Type B pancreatic cell (in vitro differentiated cells): ENCODE measurements around the gene OR51F2. TPM values are rescaled to one million over a fixed set of nuclear protein-coding genes. Genes with fewer than 3 reads are reported as not detected.

Experiments used
- DNase-seq: peaks from one replicate; pipeline ENCODE4 v3.0.0; 2021; ENCODE audit warnings: mixed read lengths; ENCODE audit not compliant: unreplicated experiment; ENCODE audit errors: extremely low spot score
- H3K27ac Mint-ChIP-seq: 2 replicates; pipeline ENCODE4 v1.8.0; 2021; ENCODE audit warnings: mild to moderate bottlenecking, mixed read lengths
- H3K27me3 Mint-ChIP-seq: 2 replicates; pipeline ENCODE4 v1.8.0; 2021; ENCODE audit warnings: mixed read lengths
- H3K36me3 Mint-ChIP-seq: 2 replicates; pipeline ENCODE4 v1.8.0; 2021; ENCODE audit warnings: mixed read lengths
- H3K4me1 Mint-ChIP-seq: one replicate; pipeline ENCODE4 v1.8.0; 2021; ENCODE audit warnings: mixed read lengths; ENCODE audit not compliant: unreplicated experiment
- H3K4me3 Mint-ChIP-seq: 2 replicates; pipeline ENCODE4 v1.8.0; 2021; ENCODE audit warnings: mild to moderate bottlenecking, mixed read lengths
- H3K9me3 Mint-ChIP-seq: 2 replicates; pipeline ENCODE4 v1.8.0; 2021; ENCODE audit warnings: mixed read lengths
- CTCF ChIP-seq: fragments of 200-600 bp; sonication (generic); conservative IDR thresholded peaks from 2 replicates; pipeline ENCODE4 v1.5.0; 2021; ENCODE audit warnings: antibody characterized with exemption, mild to moderate bottlenecking
- total RNA-seq: library from RNA; stranded (reverse); gene quantifications from 2 replicates; pipeline ENCODE4 v1.2.1, GENCODE V29; 2021; ENCODE audit warnings: low replicate concordance

Gene OR51F2
- total RNA-seq, 1 donor from 2014 or later = not detected

- Mint-ChIP-seq H3K9me3 (no peaks in the 10 kb centered on the region), H3K27me3 (no peaks in the 10 kb centered on the region), H3K4me1 (no peaks in the 10 kb centered on the region), H3K27ac (peak overlapping the region; percentile 8), H3K4me3 (no peak overlapping the region), H3K36me3 (no peaks in the 10 kb centered on the region)
- no peak for DNase-seq
- TF ChIP-seq CTCF = no peak
Measured at GRCh38 chr11:4808476-4808875, 12.6 kb upstream of the OR51F2 start.

- no peaks in the 10 kb centered on the region for H3K9me3 Mint-ChIP-seq
- no peaks in the 10 kb centered on the region for H3K27me3 Mint-ChIP-seq
- H3K36me3 Mint-ChIP-seq = no peaks in the 10 kb centered on the region
- TF ChIP-seq CTCF = no peak
- H3K27ac Mint-ChIP-seq = no peak overlapping the region
- DNase-seq = no peak
- H3K4me1 Mint-ChIP-seq = no peaks in the 10 kb centered on the region
- no peak overlapping the region for H3K4me3 Mint-ChIP-seq
Measured at GRCh38 chr11:4809246-4809645, 11.9 kb upstream of the OR51F2 start.

GRCh38 chr11:4825132-4825531 is 4.0 kb downstream of the OR51F2 start:
- Mint-ChIP-seq H3K27ac (no peak overlapping the region), H3K9me3 (no peaks in the 10 kb centered on the region), H3K4me3 (no peak overlapping the region), H3K4me1 (no peaks in the 10 kb centered on the region), H3K36me3 (no peaks in the 10 kb centered on the region), H3K27me3 (no peaks in the 10 kb centered on the region)
- no peak for DNase-seq
- TF ChIP-seq CTCF = no peak

- Mint-ChIP-seq H3K36me3 (no peaks in the 10 kb centered on the region), H3K27me3 (no peaks in the 10 kb centered on the region), H3K27ac (no peak overlapping the region), H3K4me3 (no peak overlapping the region), H3K4me1 (no peaks in the 10 kb centered on the region), H3K9me3 (no peaks in the 10 kb centered on the region)
- DNase-seq = no peak
- TF ChIP-seq CTCF = peak; percentile 28
Measured at GRCh38 chr11:4826425-4826824, 5.3 kb downstream of the OR51F2 start.

- Mint-ChIP-seq H3K36me3 (no peaks in the 10 kb centered on the region), H3K4me3 (no peak overlapping the region), H3K27ac (no peak overlapping the region), H3K4me1 (no peaks in the 10 kb centered on the region), H3K9me3 (no peaks in the 10 kb centered on the region), H3K27me3 (peaks cover 3% of the 10 kb centered on the region)
- no peak for DNase-seq
- no peak for TF ChIP-seq CTCF
Measured at GRCh38 chr11:4830346-4830745, 9.2 kb downstream of the OR51F2 start.

- no peak for TF ChIP-seq CTCF
- H3K9me3 Mint-ChIP-seq = no peaks in the 10 kb centered on the region
- H3K27me3 Mint-ChIP-seq = peaks cover 4% of the 10 kb centered on the region
- H3K27ac Mint-ChIP-seq = no peak overlapping the region
- H3K4me3 Mint-ChIP-seq = no peak overlapping the region
- no peak for DNase-seq
- no peaks in the 10 kb centered on the region for H3K4me1 Mint-ChIP-seq
- no peaks in the 10 kb centered on the region for H3K36me3 Mint-ChIP-seq
Measured at GRCh38 chr11:4830909-4831308, 9.8 kb downstream of the OR51F2 start.
